ENCODE results near the gene AOX1. TPM values are rescaled to one million over a fixed set of nuclear protein-coding genes. Genes with fewer than 3 reads are reported as not detected.

The AOX1 gene
- total and polyA plus RNA-seq, 2 of the 8 experiments (the other 6 are each of a cell fraction or from before 2014, with no cell fraction given) = 5.6 to 8.3 TPM

- no peaks in the 10 kb centered on the region for H3K27me3 ChIP-seq (replicated peaks in 1 of 4; ENCODE audit: control insufficient read depth in 3 of 4, extremely low read depth in 1 of 4, insufficient read depth in 3 of 4, low read length in 3 of 4)
- H2BK20ac ChIP-seq (ENCODE audit: low read length) = no peak overlapping the region
- no peak overlapping the region for H2AK5ac ChIP-seq (ENCODE audit: low read depth, low read length)
- no peaks in the 10 kb centered on the region for H3K23me2 ChIP-seq (ENCODE audit: low read depth, low read length)
- no peak overlapping the region for H3K14ac ChIP-seq (ENCODE audit: insufficient read length)
- no peak overlapping the region for H3K23ac ChIP-seq (ENCODE audit: insufficient read length)
- no peaks in the 10 kb centered on the region for H3K4me1 ChIP-seq (replicated peaks in 1 of 4; ENCODE audit: control insufficient read depth in 3 of 4, insufficient read depth in 4 of 4, low read length in 3 of 4)
- no peak overlapping the region for H3K27ac ChIP-seq (ENCODE audit: low read depth, low read length)
- no peak overlapping the region for H2BK120ac ChIP-seq (replicated peaks; ENCODE audit: low read depth, low read length)
- no peak overlapping the region for H3K56ac ChIP-seq (replicated peaks; ENCODE audit: insufficient read length, low read depth, low read length)
- H3K79me2 ChIP-seq (ENCODE audit: control insufficient read depth in 1 of 2, insufficient read depth in 2 of 2, low read length in 2 of 2) = no peaks in the 10 kb centered on the region
- no peak overlapping the region for H3K9ac ChIP-seq (replicated peaks in 1 of 4; ENCODE audit: extremely low read depth in 1 of 4, low read depth in 3 of 4, low read length in 3 of 4)
- H3K4me2 ChIP-seq (ENCODE audit: insufficient read depth in 1 of 2, low read depth in 2 of 2, low read length in 2 of 2) = no peak overlapping the region
- no peaks in the 10 kb centered on the region for H4K20me1 ChIP-seq (replicated peaks in 1 of 2; ENCODE audit: control insufficient read depth in 1 of 2, insufficient read depth in 2 of 2, low read length in 2 of 2)
- FAIRE-seq (no peak), DNase-seq (ENCODE audit: low read depth in 1 of 2, low spot score in 2 of 2) (no peak)
- WGBS, 2 experiments (ENCODE audit: extremely low coverage in 1 of 2, insufficient coverage in 1 of 2, insufficient read length in 1 of 2, insufficient replicate concordance in 2 of 2, low coverage in 1 of 2, low lambda C conversion rate in 2 of 2, missing lambda C conversion rate in 1 of 2) = 69% methylated on average over 3 of the region's 3 CpGs; no CpG with 5 or more reads in 1 of the 2 experiments
- no peaks in the 10 kb centered on the region for H3K79me1 ChIP-seq (ENCODE audit: low read depth, low read length)
- H3K4ac ChIP-seq (replicated peaks; ENCODE audit: insufficient read length, low read depth, low read length) = no peak overlapping the region
- H2BK15ac ChIP-seq (ENCODE audit: low read length) = no peak overlapping the region
- H2BK12ac ChIP-seq (ENCODE audit: low read depth, low read length) = no peak overlapping the region
- H4K91ac ChIP-seq (replicated peaks; ENCODE audit: insufficient read length, low read length) = no peak overlapping the region
- peaks cover 0 to 8% (median 3%) of the 10 kb centered on the region in 4 experiments; a peak in 3 of 8 replicates for H3K36me3 ChIP-seq (ENCODE audit: control insufficient read depth in 2 of 4, insufficient read depth in 4 of 4, low read length in 3 of 4)
- H4K5ac ChIP-seq (ENCODE audit: insufficient read length, low read depth, low read length) = no peak overlapping the region
- ChIA-PET POLR2A (ENCODE audit: partially characterized antibody) (no interaction called here), CTCF (ENCODE audit: partially characterized antibody) (interaction anchor here (1.2 to 2.4 kb wide), 2 partner anchors 11 to 18 kb away, joined by 9 to 14 read pairs; partner anchors contain the start of gene AOX1)
- TF ChIP-seq SP1 (IDR thresholded peaks at IDR 0.05; ENCODE audit: low read depth, low read length) = no peak
- no peak for TF ChIP-seq CREB1 (IDR thresholded peaks at IDR 0.05)
- TF ChIP-seq JUND (IDR thresholded peaks at IDR 0.05; ENCODE audit: low read length) = no peak
- TF ChIP-seq SP2 (IDR thresholded peaks at IDR 0.05; ENCODE audit: low read length) = no peak
- no peak for TF ChIP-seq FOSL1 (IDR thresholded peaks at IDR 0.05; ENCODE audit: insufficient read depth, low read depth, low read length)
- TF ChIP-seq USF2 (IDR thresholded peaks at IDR 0.05; ENCODE audit: low read length) = no peak
- no peak for TF ChIP-seq RFX5 (IDR thresholded peaks at IDR 0.05; ENCODE audit: borderline replicate concordance, low read depth, low read length)
- no peak for TF ChIP-seq CBX5 (IDR thresholded peaks at IDR 0.05; ENCODE audit: low read depth, low read length)
- H3K18ac ChIP-seq (ENCODE audit: extremely low read depth, low read length) = no peak overlapping the region
- no peak overlapping the region for H2AFZ ChIP-seq (ENCODE audit: low read length)
- H3K4me3 ChIP-seq (ENCODE audit: extremely low read depth in 1 of 4, insufficient read depth in 2 of 4, low read depth in 3 of 4, low read length in 4 of 4) = no peak overlapping the region
- H2BK5ac ChIP-seq (ENCODE audit: low read depth, low read length) = no peak overlapping the region
- no peak overlapping the region for H4K8ac ChIP-seq (ENCODE audit: extremely low read depth, insufficient read depth, low read length)
- peaks cover 0 to 8% of the 10 kb centered on the region in 2 experiments; a peak in 2 of 4 replicates for H3K9me3 ChIP-seq (ENCODE audit: insufficient read depth in 2 of 2, low read depth in 1 of 2, low read length in 1 of 2)
Measured at GRCh38 chr2:200567932-200568331, 17.9 kb upstream of the AOX1 start.
